Trophoblast cell (in vitro differentiated cells and primary cell): ENCODE data around the gene RAD17. TPM values are rescaled to one million over a fixed set of nuclear protein-coding genes. Genes with fewer than 3 reads are reported as not detected.
A peak's percentile ranks its signal among the peaks of the same experiment; 100 is the strongest.

ENCODE experiments used
- DNase-seq, 2 donors: peaks; one replicate each; pipeline ENCODE4 v3.0.0-alpha.2; 2016
- H2AFZ ChIP-seq: 2 replicates; pipeline ENCODE4 v1.6.1; 2013; ENCODE audit warnings: low read length, moderate library complexity, mild to moderate bottlenecking; ENCODE audit not compliant: insufficient read depth, poor library complexity
- H2AK5ac ChIP-seq: 2 replicates; pipeline ENCODE4 v1.6.1; 2013; ENCODE audit warnings: mild to moderate bottlenecking, low read length
- H2BK120ac ChIP-seq: 2 replicates; pipeline ENCODE4 v1.6.1; 2013; ENCODE audit warnings: low read length, mild to moderate bottlenecking, moderate library complexity; ENCODE audit not compliant: insufficient read depth, poor library complexity
- H2BK12ac ChIP-seq: 2 replicates; pipeline ENCODE4 v1.6.1; 2013; ENCODE audit warnings: mild to moderate bottlenecking, low read length, moderate library complexity
- H2BK5ac ChIP-seq: 2 replicates; pipeline ENCODE4 v1.6.1; 2013; ENCODE audit warnings: low read length, low read depth, moderate library complexity, mild to moderate bottlenecking; ENCODE audit not compliant: poor library complexity
- H3K14ac ChIP-seq: 2 replicates; pipeline ENCODE4 v1.6.1; 2013; ENCODE audit warnings: mild to moderate bottlenecking, low read length
- H3K18ac ChIP-seq: 2 replicates; pipeline ENCODE4 v1.6.1; 2013; ENCODE audit warnings: mild to moderate bottlenecking, low read length
- H3K23ac ChIP-seq: 2 replicates; pipeline ENCODE4 v1.6.1; 2013; ENCODE audit warnings: low read length
- H3K27ac ChIP-seq: 2 replicates; pipeline ENCODE4 v1.5.1; 2013; ENCODE audit warnings: low read depth, mild to moderate bottlenecking, inconsistent platforms, low read length, moderate library complexity
- H3K27me3 ChIP-seq: 2 replicates; pipeline ENCODE4 v1.6.1; 2013; ENCODE audit warnings: inconsistent platforms, mild to moderate bottlenecking, low read length, moderate library complexity; ENCODE audit not compliant: insufficient read depth
- H3K36me3 ChIP-seq, 2 experiments: 1 replicate in 1 of 2; 2 replicates in 1 of 2; pipeline ENCODE4 v1.6.1; 2013; ENCODE audit warnings: low read length in 2 of 2, mild to moderate bottlenecking in 2 of 2, moderate library complexity in 1 of 2; ENCODE audit not compliant: insufficient read depth in 2 of 2, control insufficient read depth in 1 of 2
- H3K4ac ChIP-seq: 2 replicates; pipeline ENCODE4 v1.6.1; 2013; ENCODE audit warnings: low read depth, mild to moderate bottlenecking, low read length, moderate library complexity
- H3K4me1 ChIP-seq, 2 experiments: 1 replicate in 1 of 2; 2 replicates in 1 of 2; pipeline ENCODE4 v1.6.1; 2013; ENCODE audit warnings: low read length in 2 of 2, mild to moderate bottlenecking in 2 of 2, moderate library complexity in 1 of 2; ENCODE audit not compliant: insufficient read depth in 2 of 2, control insufficient read depth in 1 of 2
- H3K4me2 ChIP-seq: 2 replicates; pipeline ENCODE4 v1.6.1; 2013; ENCODE audit warnings: inconsistent platforms, mild to moderate bottlenecking, low read length, moderate library complexity
- H3K4me3 ChIP-seq: 2 replicates; pipeline ENCODE4 v1.5.1; 2013; ENCODE audit warnings: mild to moderate bottlenecking, low read depth, low read length, inconsistent platforms
- H3K79me1 ChIP-seq: one replicate; pipeline ENCODE4 v1.6.1; 2013; ENCODE audit warnings: low read length
- H3K79me2 ChIP-seq: 2 replicates; pipeline ENCODE4 v1.6.1; 2013; ENCODE audit warnings: low read length, mild to moderate bottlenecking; ENCODE audit not compliant: control insufficient read depth, insufficient read depth, poor library complexity
- H3K9ac ChIP-seq: 2 replicates; pipeline ENCODE4 v1.6.1; 2013; ENCODE audit warnings: mild to moderate bottlenecking, low read length
- H3K9me3 ChIP-seq: 2 replicates; pipeline ENCODE4 v1.6.1; 2013; ENCODE audit warnings: low read depth, mild to moderate bottlenecking, control low read depth, inconsistent platforms, low read length; ENCODE audit not compliant: insufficient read depth
- H4K12ac ChIP-seq: 2 replicates; pipeline ENCODE4 v1.6.1; 2013; ENCODE audit warnings: low read depth, mild to moderate bottlenecking, low read length, moderate library complexity
- H4K8ac ChIP-seq: 2 replicates; pipeline ENCODE4 v1.6.1; 2013; ENCODE audit warnings: low read depth, mild to moderate bottlenecking, low read length, moderate library complexity
- H4K91ac ChIP-seq: one replicate; pipeline ENCODE4 v1.6.1; 2013; ENCODE audit warnings: low read depth, mild to moderate bottlenecking, low read length, moderate library complexity
- WGBS: extraction: QIAGEN DNeasy Blood & Tissue Kit; methylation state at CpG from one replicate; pipeline ENCODE4 v1.1.7; 2013; ENCODE audit warnings: missing lambda C conversion rate; ENCODE audit not compliant: insufficient read length, insufficient coverage; ENCODE audit errors: extremely low coverage; 5-methylcytosine and 5-hydroxymethylcytosine counted together
- polyA plus RNA-seq: library from polyadenylated mRNA; stranded (reverse); fragments of 200-250 nt; gene quantifications from 2 replicates; pipeline ENCODE4 v1.2.3, GENCODE V29; 2013

RAD17 gene, protein sequence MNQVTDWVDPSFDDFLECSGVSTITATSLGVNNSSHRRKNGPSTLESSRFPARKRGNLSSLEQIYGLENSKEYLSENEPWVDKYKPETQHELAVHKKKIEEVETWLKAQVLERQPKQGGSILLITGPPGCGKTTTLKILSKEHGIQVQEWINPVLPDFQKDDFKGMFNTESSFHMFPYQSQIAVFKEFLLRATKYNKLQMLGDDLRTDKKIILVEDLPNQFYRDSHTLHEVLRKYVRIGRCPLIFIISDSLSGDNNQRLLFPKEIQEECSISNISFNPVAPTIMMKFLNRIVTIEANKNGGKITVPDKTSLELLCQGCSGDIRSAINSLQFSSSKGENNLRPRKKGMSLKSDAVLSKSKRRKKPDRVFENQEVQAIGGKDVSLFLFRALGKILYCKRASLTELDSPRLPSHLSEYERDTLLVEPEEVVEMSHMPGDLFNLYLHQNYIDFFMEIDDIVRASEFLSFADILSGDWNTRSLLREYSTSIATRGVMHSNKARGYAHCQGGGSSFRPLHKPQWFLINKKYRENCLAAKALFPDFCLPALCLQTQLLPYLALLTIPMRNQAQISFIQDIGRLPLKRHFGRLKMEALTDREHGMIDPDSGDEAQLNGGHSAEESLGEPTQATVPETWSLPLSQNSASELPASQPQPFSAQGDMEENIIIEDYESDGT
- polyA plus RNA-seq, result 19.0 and 20.2 TPM in 2 replicates

DNA sequence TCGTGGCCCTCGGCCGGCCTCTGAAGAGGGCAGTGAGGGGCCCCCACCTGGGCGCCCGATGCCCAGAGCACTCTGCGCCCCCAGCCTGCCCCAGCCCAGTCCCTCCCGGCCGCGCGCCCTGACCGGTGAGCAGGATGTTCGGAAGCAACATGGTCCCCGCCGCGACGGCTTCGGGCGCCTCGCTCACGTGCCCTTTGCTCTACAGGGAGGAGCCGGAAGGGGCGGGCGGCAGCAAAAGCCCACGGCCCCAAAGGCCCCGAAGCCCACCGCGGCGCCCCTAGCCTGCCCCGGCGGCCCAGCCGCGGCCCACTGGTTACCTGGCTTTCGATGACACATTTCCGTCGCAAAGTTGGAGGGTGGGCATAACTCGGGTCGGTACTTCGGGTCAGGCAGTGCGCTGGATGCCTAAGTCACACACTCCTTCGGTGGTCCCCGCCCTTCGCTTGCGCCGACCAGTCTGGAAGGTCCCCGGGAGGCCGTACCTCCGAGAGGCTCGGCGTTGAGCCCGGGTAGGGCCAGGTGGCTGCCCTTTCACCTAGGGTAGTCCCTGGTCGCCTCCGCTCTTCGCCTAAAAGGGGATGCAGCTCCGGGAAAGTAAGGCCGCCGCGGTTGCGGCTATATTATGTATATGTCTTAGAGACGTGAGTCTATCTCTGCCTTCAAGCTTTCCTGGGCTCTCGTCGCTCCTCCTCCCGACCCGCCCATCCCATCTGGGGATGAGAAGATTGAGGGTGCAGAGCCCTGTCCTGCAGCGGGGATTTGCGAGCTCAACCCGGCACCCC is at the start of gene RAD17, which contains the start of the genes AK6 and TAF9:
Gene RAD17 (plus strand): TSS at position 479 of the 782 bp plus-strand sequence. CDS start 2,391 bp downstream, outside the sequence.
Gene AK6 (minus strand): TSS at position 181 of the 782 bp plus-strand sequence. CDS start 30 bp downstream, at position 151.
Gene TAF9 (minus strand): TSS at position 181 of the 782 bp plus-strand sequence. CDS start 3,783 bp downstream, outside the sequence.
- Histone ChIP-seq H3K9me3 (no peaks in the 10 kb centered on the region), H2BK12ac (no peak within 1 kb of the TSS), H2BK5ac (peak within 1 kb of the TSS; percentile 94), H3K27me3 (no peaks in the 10 kb centered on the region), H3K23ac (peak within 1 kb of the TSS; percentile 74), H3K79me2 (peaks cover 15% of the 10 kb centered on the region), H2AK5ac (no peak within 1 kb of the TSS), H4K8ac (peak within 1 kb of the TSS; percentile 87), H3K4me3 (peak within 1 kb of the TSS; percentile 89), H3K27ac (peak within 1 kb of the TSS; percentile 98), H3K4me2 (peak within 1 kb of the TSS; percentile 99), H2AFZ (peak within 1 kb of the TSS; percentile 71), H3K36me3 (peaks cover 7 to 11% of the 10 kb centered on the region in 2 experiments), H3K18ac (peak within 1 kb of the TSS; percentile 71), H3K79me1 (peaks cover 8% of the 10 kb centered on the region), H3K4ac (peak within 1 kb of the TSS; percentile 98), H3K4me1 (peaks cover 0 to 2% of the 10 kb centered on the region in 2 experiments), H4K91ac (peak within 1 kb of the TSS; percentile 88), H3K14ac (peak within 1 kb of the TSS; percentile 83), H3K9ac (peak within 1 kb of the TSS; percentile 98), H2BK120ac (peak within 1 kb of the TSS; percentile 87), H4K12ac (peak within 1 kb of the TSS; percentile 97)
- WGBS, result no CpG with 5 or more reads among the region's 66 CpGs
- peak; percentile 89 to 91 for DNase-seq

- no peaks in the 10 kb centered on the region for H3K79me1 ChIP-seq
- H3K9ac ChIP-seq, result no peak overlapping the region
- no peak overlapping the region for H4K12ac ChIP-seq
- no peaks in the 10 kb centered on the region for H3K27me3 ChIP-seq
- H3K9me3 ChIP-seq, result no peaks in the 10 kb centered on the region
- H3K4ac ChIP-seq, result no peak overlapping the region
- no peak overlapping the region for H2BK12ac ChIP-seq
- no peaks in the 10 kb centered on the region for H3K36me3 ChIP-seq
- H3K27ac ChIP-seq, result no peak overlapping the region
- no peaks in the 10 kb centered on the region for H3K4me1 ChIP-seq
- H2AFZ ChIP-seq, result no peak overlapping the region
- H4K8ac ChIP-seq, result no peak overlapping the region
- H3K4me2 ChIP-seq, result no peak overlapping the region
- no peak overlapping the region for H2BK120ac ChIP-seq
- no CpG with 5 or more reads among the region's 1 CpG for WGBS
- no peak overlapping the region for H3K14ac ChIP-seq
- H3K79me2 ChIP-seq, result no peaks in the 10 kb centered on the region
- no peak overlapping the region for H2AK5ac ChIP-seq
- H3K18ac ChIP-seq, result no peak overlapping the region
- no peak overlapping the region for H2BK5ac ChIP-seq
- no peak overlapping the region for H3K4me3 ChIP-seq
- H3K23ac ChIP-seq, result no peak overlapping the region
- DNase-seq, result no peak
- H4K91ac ChIP-seq, result no peak overlapping the region
These were observed 43.3 kb upstream of the RAD17 start for GRCh38 chr5:69326365-69326764.

DNA sequence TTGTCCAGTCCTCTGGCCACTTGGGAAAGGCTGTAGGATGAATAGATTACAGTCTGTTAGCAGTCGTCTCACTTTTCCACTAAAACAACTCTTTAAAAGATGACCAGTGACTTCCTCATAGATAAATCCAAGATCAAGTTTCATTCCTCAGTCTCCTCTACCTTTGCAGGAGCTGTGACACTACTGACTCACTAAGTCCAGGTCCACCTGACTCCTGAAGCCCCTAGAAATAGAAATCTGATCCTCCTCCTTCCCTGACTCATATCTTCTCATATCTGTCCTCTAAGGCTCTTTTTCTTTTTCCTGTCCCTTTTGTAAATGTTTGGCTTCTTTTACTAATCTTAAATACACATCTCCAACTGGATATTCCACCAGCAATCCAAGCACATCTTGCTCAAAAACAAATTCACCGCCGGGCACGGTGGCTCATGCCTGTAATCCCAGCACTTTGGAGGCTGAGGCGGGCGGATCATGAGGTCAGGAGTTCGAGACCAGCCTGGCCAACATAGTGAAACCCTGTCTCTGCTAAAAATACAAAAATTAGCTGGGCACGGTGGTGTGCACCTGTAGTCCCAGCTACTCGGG is 39.6 kb upstream of the RAD17 start:
- no peak overlapping the region for H3K18ac ChIP-seq
- H2AFZ ChIP-seq, result no peak overlapping the region
- no peaks in the 10 kb centered on the region for H3K36me3 ChIP-seq
- no peaks in the 10 kb centered on the region for H3K4me1 ChIP-seq
- H3K4me2 ChIP-seq, result no peak overlapping the region
- H4K8ac ChIP-seq, result no peak overlapping the region
- no peak overlapping the region for H3K14ac ChIP-seq
- H3K4ac ChIP-seq, result no peak overlapping the region
- H2BK5ac ChIP-seq, result no peak overlapping the region
- H4K12ac ChIP-seq, result no peak overlapping the region
- H2AK5ac ChIP-seq, result no peak overlapping the region
- H4K91ac ChIP-seq, result no peak overlapping the region
- H3K23ac ChIP-seq, result no peak overlapping the region
- H3K27me3 ChIP-seq, result no peaks in the 10 kb centered on the region
- no CpG with 5 or more reads among the region's 9 CpGs for WGBS
- peak in 1 of 2 donors; percentile 40 for DNase-seq
- H3K79me2 ChIP-seq, result no peaks in the 10 kb centered on the region
- H3K9me3 ChIP-seq, result no peaks in the 10 kb centered on the region
- no peak overlapping the region for H2BK120ac ChIP-seq
- H2BK12ac ChIP-seq, result no peak overlapping the region
- no peak overlapping the region for H3K9ac ChIP-seq
- no peak overlapping the region for H3K4me3 ChIP-seq
- no peak overlapping the region for H3K27ac ChIP-seq
- no peaks in the 10 kb centered on the region for H3K79me1 ChIP-seq
